HUES48 (cell line): Measurements from ENCODE around the gene PSMB5.

Experiments
- H3K27ac ChIP-seq: one replicate; pipeline ENCODE4 v1.7.0; 2013; ENCODE audit warnings: low read depth, low read length, inconsistent platforms
- H3K27me3 ChIP-seq: 2 replicates; pipeline ENCODE4 v1.6.1; 2013; ENCODE audit warnings: mild to moderate bottlenecking, low read length; ENCODE audit not compliant: control insufficient read depth, insufficient read depth
- H3K36me3 ChIP-seq: 2 replicates; pipeline ENCODE4 v1.6.1; 2013; ENCODE audit warnings: low read length; ENCODE audit not compliant: control insufficient read depth, insufficient read depth
- H3K4me1 ChIP-seq: 2 replicates; pipeline ENCODE4 v1.6.1; 2013; ENCODE audit warnings: mild to moderate bottlenecking, low read length; ENCODE audit not compliant: control insufficient read depth, insufficient read depth
- H3K4me3 ChIP-seq: 2 replicates; pipeline ENCODE4 v1.5.1; 2013; ENCODE audit warnings: mild to moderate bottlenecking, low read depth, low read length
- H3K9ac ChIP-seq: 2 replicates; pipeline ENCODE4 v1.6.1; 2013; ENCODE audit warnings: mild to moderate bottlenecking, low read depth, low read length, moderate library complexity
- H3K9me3 ChIP-seq: 2 replicates; pipeline ENCODE4 v1.6.1; 2013; ENCODE audit warnings: low read length; ENCODE audit not compliant: control insufficient read depth, insufficient read depth

Gene PSMB5

GRCh38 chr14:22996768-22997654, 37.7 kb downstream of the PSMB5 start:
- Histone ChIP-seq H3K9me3 (no peaks in the 10 kb centered on the region), H3K27me3 (no peaks in the 10 kb centered on the region), H3K36me3 (no peaks in the 10 kb centered on the region), H3K4me1 (no peaks in the 10 kb centered on the region), H3K27ac (no peak overlapping the region), H3K4me3 (no peak overlapping the region), H3K9ac (no peak overlapping the region)

- H3K9ac ChIP-seq: no peak overlapping the region
- no peaks in the 10 kb centered on the region for H3K4me1 ChIP-seq
- H3K27ac ChIP-seq: no peak overlapping the region
- no peaks in the 10 kb centered on the region for H3K27me3 ChIP-seq
- H3K9me3 ChIP-seq: no peaks in the 10 kb centered on the region
- H3K36me3 ChIP-seq: no peaks in the 10 kb centered on the region
- no peak overlapping the region for H3K4me3 ChIP-seq
Measured at GRCh38 chr14:22995889-22996625, 38.6 kb downstream of the PSMB5 start.

- no peak overlapping the region for H3K4me3 ChIP-seq
- H3K36me3 ChIP-seq: no peaks in the 10 kb centered on the region
- H3K9me3 ChIP-seq: no peaks in the 10 kb centered on the region
- no peaks in the 10 kb centered on the region for H3K4me1 ChIP-seq
- no peaks in the 10 kb centered on the region for H3K27me3 ChIP-seq
- H3K9ac ChIP-seq: no peak overlapping the region
- H3K27ac ChIP-seq: peak overlapping the region; percentile 44
Measured at GRCh38 chr14:22994762-22995275, 39.9 kb downstream of the PSMB5 start.

GRCh38 chr14:22993517-22993916, 41.2 kb downstream of the PSMB5 start:
- H3K9ac ChIP-seq: no peak overlapping the region
- H3K27ac ChIP-seq: no peak overlapping the region
- H3K4me1 ChIP-seq: no peaks in the 10 kb centered on the region

GRCh38 chr14:22991852-22992251, 42.8 kb downstream of the PSMB5 start:
- no peaks in the 10 kb centered on the region for H3K4me1 ChIP-seq
- no peaks in the 10 kb centered on the region for H3K36me3 ChIP-seq
- no peaks in the 10 kb centered on the region for H3K9me3 ChIP-seq
- no peak overlapping the region for H3K4me3 ChIP-seq
- H3K27me3 ChIP-seq: no peaks in the 10 kb centered on the region
- H3K9ac ChIP-seq: no peak overlapping the region
- no peak overlapping the region for H3K27ac ChIP-seq

More at GRCh38 chr14:22993517-22993916, 41.2 kb downstream of the PSMB5 start:
- no peaks in the 10 kb centered on the region for H3K27me3 ChIP-seq
- H3K36me3 ChIP-seq: no peaks in the 10 kb centered on the region
- H3K9me3 ChIP-seq: no peaks in the 10 kb centered on the region
- no peak overlapping the region for H3K4me3 ChIP-seq

GRCh38 chr14:22987291-22987690, 47.4 kb downstream of the PSMB5 start:
- Histone ChIP-seq H3K27me3 (no peaks in the 10 kb centered on the region), H3K9ac (no peak overlapping the region), H3K36me3 (no peaks in the 10 kb centered on the region), H3K9me3 (no peaks in the 10 kb centered on the region), H3K4me1 (peaks cover 4% of the 10 kb centered on the region), H3K27ac (no peak overlapping the region), H3K4me3 (no peak overlapping the region)

GRCh38 chr14:22986508-22987054, 48.1 kb downstream of the PSMB5 start:
- H3K4me1 ChIP-seq: peaks cover 4% of the 10 kb centered on the region
- H3K27me3 ChIP-seq: peaks cover under 1% of the 10 kb centered on the region; the same call in 1 of the 2 replicates
- H3K9me3 ChIP-seq: no peaks in the 10 kb centered on the region
- H3K27ac ChIP-seq: no peak overlapping the region
- H3K36me3 ChIP-seq: no peaks in the 10 kb centered on the region
- H3K9ac ChIP-seq: no peak overlapping the region
- no peak overlapping the region for H3K4me3 ChIP-seq

GRCh38 chr14:22985894-22986507, 48.7 kb downstream of the PSMB5 start:
- Histone ChIP-seq H3K4me1 (peaks cover 4% of the 10 kb centered on the region), H3K36me3 (no peaks in the 10 kb centered on the region), H3K9ac (no peak overlapping the region), H3K27ac (no peak overlapping the region), H3K9me3 (no peaks in the 10 kb centered on the region), H3K27me3 (peaks cover 6% of the 10 kb centered on the region; the same call in 1 of the 2 replicates), H3K4me3 (no peak overlapping the region)

- H3K36me3 ChIP-seq: no peaks in the 10 kb centered on the region
- H3K9me3 ChIP-seq: no peaks in the 10 kb centered on the region
- H3K4me1 ChIP-seq: peaks cover 6% of the 10 kb centered on the region
- no peak overlapping the region for H3K9ac ChIP-seq
- peaks cover 8% of the 10 kb centered on the region; the same call in 1 of the 2 replicates for H3K27me3 ChIP-seq
- H3K4me3 ChIP-seq: no peak overlapping the region
- no peak overlapping the region for H3K27ac ChIP-seq
Measured at GRCh38 chr14:22984959-22985658, 49.6 kb downstream of the PSMB5 start.
